Ascending aorta (tissue), 2 donors: ENCODE results near the gene R3HDM2. TPM values are rescaled to one million over a fixed set of nuclear protein-coding genes. Genes with fewer than 3 reads are reported as not detected.
"Not testable (repeated sequence)": the region's sequence is repeated elsewhere in the genome, so short reads cannot be mapped to it uniquely, and the experiment has no call there.

Source experiments
- DNase-seq, 2 donors: peaks; one replicate each; pipeline ENCODE4 v3.0.0-alpha.2; 2019; ENCODE audit warnings: low spot score in 2 of 2
- H3K27ac ChIP-seq, 2 donors: fragments of 200-600 bp; sonication (generic); one replicate each; pipeline ENCODE4 v1.5.1; 2016 to 2017; ENCODE audit warnings: mild to moderate bottlenecking in 1 of 2
- H3K27me3 ChIP-seq: fragments of 200-600 bp; sonication (generic); one replicate; pipeline ENCODE4 v1.5.1; 2017
- H3K36me3 ChIP-seq, 2 donors: fragments of 200-600 bp; sonication (generic); one replicate each; pipeline ENCODE4 v1.5.1; 2016
- H3K4me1 ChIP-seq, 2 donors: fragments of 200-600 bp; sonication (generic); one replicate each; pipeline ENCODE4 v1.5.1; 2016 to 2017; ENCODE audit warnings: mild to moderate bottlenecking in 1 of 2
- H3K4me3 ChIP-seq, 2 donors: fragments of 200-600 bp; sonication (generic); one replicate each; pipeline ENCODE4 v1.5.1; 2016 to 2017; ENCODE audit warnings: mild to moderate bottlenecking in 1 of 2
- H3K9me3 ChIP-seq, 2 donors: fragments of 200-600 bp; sonication (generic); one replicate each; pipeline ENCODE4 v1.5.1; 2016
- intact Hi-C: fragments of 100-400 bp; cut with DNase I; formaldehyde crosslinking; loops from one replicate; pipeline ENCODE4 v1.15.1; 2023
- total RNA-seq: library from RNA; depleted of rRNA; stranded (reverse); fragments of >200 nt; gene quantifications from one replicate; pipeline ENCODE4 v1.1.0, GENCODE V29; 2016
- TF ChIP-seq, protein P1 (sequence below), 3 experiments: fragments of 200-600 bp in 2 of 3; fragments of 450-650 bp in 1 of 3; sonication (generic) in 2 of 3; IDR thresholded peaks; one replicate each; pipeline ENCODE4 v1.5.1; 2016 to 2019; ENCODE audit warnings: antibody characterized with exemption in 3 of 3, mild to moderate bottlenecking in 1 of 3, moderate library complexity in 1 of 3

The R3HDM2 gene
- total RNA-seq, 1 donor from 2014 or later: 49.5 TPM

DNA sequence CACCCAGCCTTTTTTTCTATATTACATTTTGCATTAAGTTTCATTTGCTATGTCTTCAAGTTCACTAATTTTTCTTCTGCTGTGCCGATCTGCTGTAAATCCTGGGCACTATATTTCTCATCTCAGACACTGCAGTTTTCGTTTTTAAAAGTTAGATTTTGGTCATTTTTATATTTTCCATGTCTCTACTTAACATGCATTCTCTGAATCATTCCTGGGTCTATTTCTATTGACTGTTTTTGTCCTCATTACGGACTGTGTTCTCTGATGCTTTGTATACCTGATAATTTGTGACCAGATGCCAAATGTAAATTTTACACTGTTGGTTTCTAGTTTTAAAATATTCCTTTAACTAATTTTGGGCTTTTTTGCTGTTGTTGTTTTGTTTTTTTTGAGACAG is 64.5 kb downstream of the R3HDM2 start:
- H3K9me3 ChIP-seq: peaks cover 0 to 12% of the 10 kb centered on the region in 2 donors
- intact Hi-C loops: no loop called here
- H3K4me3 ChIP-seq: no peak overlapping the region
- no peak for DNase-seq
- H3K36me3 ChIP-seq: no peaks in the 10 kb centered on the region
- H3K27me3 ChIP-seq: no peaks in the 10 kb centered on the region
- peaks cover 0 to 7% of the 10 kb centered on the region in 2 donors for H3K4me1 ChIP-seq
- TF ChIP-seq, protein P1, sequence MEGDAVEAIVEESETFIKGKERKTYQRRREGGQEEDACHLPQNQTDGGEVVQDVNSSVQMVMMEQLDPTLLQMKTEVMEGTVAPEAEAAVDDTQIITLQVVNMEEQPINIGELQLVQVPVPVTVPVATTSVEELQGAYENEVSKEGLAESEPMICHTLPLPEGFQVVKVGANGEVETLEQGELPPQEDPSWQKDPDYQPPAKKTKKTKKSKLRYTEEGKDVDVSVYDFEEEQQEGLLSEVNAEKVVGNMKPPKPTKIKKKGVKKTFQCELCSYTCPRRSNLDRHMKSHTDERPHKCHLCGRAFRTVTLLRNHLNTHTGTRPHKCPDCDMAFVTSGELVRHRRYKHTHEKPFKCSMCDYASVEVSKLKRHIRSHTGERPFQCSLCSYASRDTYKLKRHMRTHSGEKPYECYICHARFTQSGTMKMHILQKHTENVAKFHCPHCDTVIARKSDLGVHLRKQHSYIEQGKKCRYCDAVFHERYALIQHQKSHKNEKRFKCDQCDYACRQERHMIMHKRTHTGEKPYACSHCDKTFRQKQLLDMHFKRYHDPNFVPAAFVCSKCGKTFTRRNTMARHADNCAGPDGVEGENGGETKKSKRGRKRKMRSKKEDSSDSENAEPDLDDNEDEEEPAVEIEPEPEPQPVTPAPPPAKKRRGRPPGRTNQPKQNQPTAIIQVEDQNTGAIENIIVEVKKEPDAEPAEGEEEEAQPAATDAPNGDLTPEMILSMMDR (IDR thresholded peaks at IDR 0.05): no peak
- no peak overlapping the region for H3K27ac ChIP-seq

DNA sequence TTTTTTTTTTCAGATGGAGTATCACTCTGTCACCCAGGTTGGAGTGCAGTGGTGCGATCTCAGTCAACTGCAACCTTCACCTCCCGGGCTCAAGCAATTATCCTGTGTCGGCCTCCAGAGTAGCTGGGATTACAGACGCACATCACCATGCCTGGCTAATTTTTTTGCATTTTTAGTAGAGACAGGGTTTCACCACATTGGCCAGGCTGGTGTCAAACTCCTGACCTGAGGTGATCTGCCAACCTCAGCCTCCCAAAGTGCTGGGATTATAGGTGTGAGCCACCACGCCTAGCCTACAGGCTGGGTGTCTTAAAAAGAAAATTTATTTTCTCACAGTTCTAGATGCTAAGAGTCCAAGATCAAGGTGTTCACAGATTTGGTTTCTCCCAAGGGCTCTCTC is 66.7 kb downstream of the R3HDM2 start:
- H3K36me3 ChIP-seq, intact Hi-C loops, H3K4me1 ChIP-seq, H3K27ac ChIP-seq, H3K27me3 ChIP-seq, H3K4me3 ChIP-seq, DNase-seq: not testable (repeated sequence)
- H3K9me3 ChIP-seq: peaks cover 0 to 12% of the 10 kb centered on the region in 2 donors

DNA sequence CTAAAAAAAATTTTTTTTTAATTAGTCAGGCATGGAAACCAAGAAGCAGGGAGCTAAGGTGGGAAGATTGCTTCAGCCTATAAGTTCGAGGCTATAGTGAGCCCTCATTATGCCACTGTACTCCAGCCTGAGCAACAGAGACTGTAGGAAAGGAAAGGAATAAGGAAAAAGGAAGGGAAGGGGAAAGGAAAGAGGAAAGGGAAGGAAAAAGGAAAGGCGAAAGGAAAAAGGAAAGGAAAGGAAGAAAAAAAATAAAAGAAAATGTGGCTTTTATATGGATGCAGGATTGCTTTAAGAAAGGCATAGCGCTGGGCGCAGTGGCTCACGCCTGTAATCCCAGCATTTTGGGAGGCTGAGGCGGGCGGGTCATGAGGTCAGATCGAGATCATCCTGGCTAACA is 70.4 kb downstream of the R3HDM2 start:
- Histone ChIP-seq H3K27ac (no peak overlapping the region), H3K27me3 (no peaks in the 10 kb centered on the region), H3K9me3 (peaks cover 0 to 1% of the 10 kb centered on the region in 2 donors), H3K36me3 (no peaks in the 10 kb centered on the region), H3K4me1 (no peaks in the 10 kb centered on the region), H3K4me3 (no peak overlapping the region)
- no peak for DNase-seq
- TF ChIP-seq, protein P1 (IDR thresholded peaks at IDR 0.05): no peak
- intact Hi-C loops: no loop called here

DNA sequence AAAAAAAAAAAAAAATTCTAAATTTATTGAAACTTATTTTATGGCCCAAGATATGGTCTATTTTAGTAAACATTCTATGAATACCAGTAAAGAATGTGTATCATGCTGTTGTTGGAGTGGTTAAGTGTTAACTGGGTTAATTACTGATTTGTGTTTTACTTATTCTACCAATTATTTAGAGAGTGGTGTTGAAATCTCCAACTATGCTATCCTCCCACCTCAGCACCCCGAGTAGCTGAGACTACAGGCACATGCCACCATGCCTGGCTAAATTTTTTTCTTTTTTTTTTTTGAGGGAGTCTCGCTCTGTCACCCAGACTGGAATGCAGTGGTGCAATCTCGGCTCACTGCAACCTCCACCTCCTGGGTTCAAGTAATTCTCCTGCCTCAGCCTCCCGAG is 72.2 kb downstream of the R3HDM2 start:
- no peak for DNase-seq
- H3K27me3 ChIP-seq: no peaks in the 10 kb centered on the region
- H3K4me3 ChIP-seq: no peak overlapping the region
- no peaks in the 10 kb centered on the region for H3K36me3 ChIP-seq
- H3K27ac ChIP-seq: no peak overlapping the region
- TF ChIP-seq, protein P1 (IDR thresholded peaks at IDR 0.05): no peak
- no peaks in the 10 kb centered on the region for H3K4me1 ChIP-seq
- intact Hi-C loops: no loop called here
- no peaks in the 10 kb centered on the region for H3K9me3 ChIP-seq

DNA sequence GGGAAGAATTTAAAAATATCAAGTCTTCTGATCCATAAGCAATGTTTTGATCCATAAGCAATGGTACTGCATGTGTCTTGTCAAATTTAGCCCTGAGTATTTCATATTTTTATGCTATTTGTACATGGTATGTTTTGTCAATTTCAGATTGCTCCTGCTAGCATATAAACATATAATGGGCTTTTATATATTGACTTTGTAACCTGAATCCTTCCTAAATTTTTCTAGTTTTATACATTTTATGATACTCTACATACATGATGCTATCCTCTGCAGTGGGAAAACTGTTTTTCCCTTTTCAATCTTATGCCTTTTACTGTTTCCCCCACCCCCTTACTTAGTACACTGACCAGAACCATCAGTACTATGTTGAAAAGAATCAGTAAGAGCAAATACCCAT is 75.1 kb downstream of the R3HDM2 start:
- no peak for DNase-seq
- Histone ChIP-seq H3K4me1 (no peaks in the 10 kb centered on the region), H3K27ac (no peak overlapping the region), H3K4me3 (no peak overlapping the region), H3K9me3 (no peaks in the 10 kb centered on the region), H3K36me3 (no peaks in the 10 kb centered on the region), H3K27me3 (no peaks in the 10 kb centered on the region)
- intact Hi-C loops: no loop called here
- TF ChIP-seq, protein P1 (IDR thresholded peaks at IDR 0.05): no peak

DNA sequence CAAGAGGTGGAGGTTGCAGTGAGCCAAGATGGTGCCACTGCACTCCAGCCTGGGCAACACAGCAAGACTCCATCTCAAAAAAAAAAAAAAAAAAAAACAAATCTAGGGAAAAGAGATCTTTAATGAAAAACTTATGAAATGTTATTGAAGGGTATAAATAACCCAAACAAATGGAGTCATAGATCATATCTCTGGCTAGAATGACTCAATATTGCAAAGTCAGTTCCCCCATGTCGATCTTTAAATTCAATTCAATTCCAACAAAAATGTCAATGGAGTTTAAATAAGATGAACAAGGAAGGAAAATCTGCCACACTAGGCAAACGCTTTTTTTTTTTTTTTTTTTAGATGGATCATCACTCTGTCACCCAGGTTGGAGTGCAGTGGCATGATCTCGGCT is 78.7 kb downstream of the R3HDM2 start:
- Histone ChIP-seq H3K27ac (no peak overlapping the region), H3K36me3 (no peaks in the 10 kb centered on the region), H3K4me3 (no peak overlapping the region), H3K4me1 (no peaks in the 10 kb centered on the region), H3K9me3 (peaks cover 0 to 4% of the 10 kb centered on the region in 2 donors), H3K27me3 (no peaks in the 10 kb centered on the region)
- intact Hi-C loops: no loop called here
- DNase-seq: no peak
- TF ChIP-seq, protein P1 (IDR thresholded peaks at IDR 0.05): no peak
